ENCODE measurements around the gene DZANK1.
"Not testable (repeated sequence)": the region's sequence is repeated elsewhere in the genome, so short reads cannot be mapped to it uniquely, and the experiment has no call there.

DZANK1 gene

DNA sequence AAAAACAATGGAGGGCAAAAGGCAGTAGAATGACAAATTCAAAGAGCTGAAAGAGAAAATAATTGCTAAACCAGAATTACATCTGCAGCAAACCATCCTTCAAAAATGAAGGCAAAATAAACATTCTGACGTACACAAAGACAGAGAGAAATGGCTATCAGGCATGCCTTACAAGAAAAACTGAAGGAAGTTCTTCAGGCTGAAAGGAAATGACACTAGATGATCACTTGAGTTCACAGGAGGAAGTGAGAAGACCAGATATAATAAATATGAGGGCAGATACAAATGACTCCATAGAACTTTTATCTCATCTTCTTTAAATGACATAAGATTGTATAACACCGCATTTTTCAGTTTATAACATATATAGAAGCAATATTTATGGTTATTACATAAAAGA, 30.0 kb downstream of the DZANK1 start:
- DNase-seq (ENCODE audit: low spot score) = no peak

- no peak for DNase-seq (ENCODE audit: low spot score)
Measured at GRCh38 chr20:18431206-18431605, 35.6 kb downstream of the DZANK1 start.

DNA sequence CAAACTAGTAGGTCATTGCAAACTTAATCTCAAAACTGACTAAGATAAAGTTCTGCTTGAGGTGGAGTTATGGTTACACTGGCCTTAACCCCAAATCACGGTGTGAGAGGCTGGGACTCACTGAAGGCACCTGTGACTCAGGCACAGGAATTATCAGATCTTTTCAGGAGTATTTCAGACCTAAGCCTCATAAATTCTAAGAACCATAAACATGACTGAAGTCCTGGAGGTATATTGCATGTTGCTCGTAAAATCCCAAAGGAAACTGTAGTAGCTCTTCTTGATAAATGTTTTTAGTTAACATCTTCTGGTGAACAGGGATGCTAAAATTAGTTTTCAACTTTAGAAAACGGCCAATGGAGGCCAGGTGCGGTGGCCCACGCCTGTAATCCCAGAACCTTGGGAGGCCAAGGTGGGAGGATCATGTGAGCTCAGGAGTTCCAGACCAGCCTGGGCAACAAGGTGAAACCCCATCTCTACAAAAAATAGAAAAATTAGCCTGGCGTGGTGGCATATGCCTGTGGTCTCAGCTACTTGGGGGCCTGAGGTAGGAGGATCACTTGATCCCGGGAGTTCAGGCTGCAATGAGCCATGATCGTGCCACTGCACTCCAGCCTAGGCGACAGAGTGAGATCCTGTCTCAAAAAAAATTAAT, 36.5 kb downstream of the DZANK1 start:
- DNase-seq (ENCODE audit: low spot score) = no peak

DNA sequence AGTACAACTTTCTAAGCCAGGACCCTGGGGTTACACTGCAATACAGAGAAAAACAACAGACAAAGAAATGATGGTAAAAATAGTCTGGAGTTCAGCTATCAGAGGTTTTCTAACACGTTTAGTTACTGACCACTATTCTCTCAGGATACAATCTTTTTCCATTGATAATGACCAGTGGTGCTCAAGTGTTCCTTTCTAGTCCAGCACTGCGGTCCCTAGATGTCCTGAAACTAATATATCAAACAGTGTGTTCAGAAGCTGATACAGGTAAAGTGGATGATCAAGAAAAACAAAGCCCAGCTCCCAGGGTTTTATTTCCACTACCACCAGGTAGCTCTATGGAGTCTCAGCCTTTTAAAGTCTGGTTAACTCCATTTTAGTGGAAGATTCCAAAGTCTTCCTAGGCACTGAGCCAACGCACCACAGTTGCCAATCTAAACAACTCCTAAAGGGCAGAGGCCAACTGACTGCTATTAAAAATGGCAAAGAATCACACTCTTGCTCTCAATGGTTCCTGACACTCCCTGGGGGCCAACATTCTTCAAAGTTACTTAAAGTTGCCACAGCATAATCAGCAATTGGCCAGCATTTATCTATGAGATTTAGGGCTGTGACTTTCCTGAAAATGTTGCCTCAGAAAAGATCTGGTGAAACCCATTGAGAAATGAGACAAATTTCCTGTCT, 38.2 kb downstream of the DZANK1 start:
- DNase-seq (ENCODE audit: low spot score) = no peak

DNA sequence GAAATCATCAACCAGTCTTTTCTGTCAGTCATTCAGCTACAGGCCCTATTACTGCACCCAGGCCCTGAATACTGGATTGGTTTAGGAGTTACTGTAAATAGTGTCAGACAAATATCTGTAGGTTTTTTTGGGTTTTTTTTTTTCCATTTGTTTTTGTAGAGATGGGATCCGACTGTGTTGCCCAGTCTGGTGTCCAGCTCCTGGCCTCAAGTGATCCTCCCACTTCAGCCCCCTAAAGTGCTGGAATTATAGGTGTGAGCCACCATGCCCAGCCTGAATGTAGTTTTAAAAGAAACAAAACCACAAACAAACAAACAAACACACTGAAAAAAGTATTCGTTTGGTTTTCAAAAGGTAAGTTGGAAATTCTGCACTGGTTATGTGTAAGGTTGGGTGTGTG, 39.6 kb downstream of the DZANK1 start:
- no peak for DNase-seq (ENCODE audit: low spot score)

GRCh38 chr20:18421608-18422007, 45.2 kb downstream of the DZANK1 start:
- no peak for DNase-seq (ENCODE audit: low spot score)

- DNase-seq (ENCODE audit: low spot score) = no peak
Measured at GRCh38 chr20:18416486-18416885, 50.3 kb downstream of the DZANK1 start.

- DNase-seq (ENCODE audit: low spot score) = no peak
Measured at GRCh38 chr20:18414140-18414539, 52.7 kb downstream of the DZANK1 start.

- no peak for DNase-seq (ENCODE audit: low spot score)
Measured at GRCh38 chr20:18412221-18412901, 54.5 kb downstream of the DZANK1 start.

GRCh38 chr20:18405826-18406225, 61.0 kb downstream of the DZANK1 start:
- DNase-seq (ENCODE audit: low spot score) = no peak

DNA sequence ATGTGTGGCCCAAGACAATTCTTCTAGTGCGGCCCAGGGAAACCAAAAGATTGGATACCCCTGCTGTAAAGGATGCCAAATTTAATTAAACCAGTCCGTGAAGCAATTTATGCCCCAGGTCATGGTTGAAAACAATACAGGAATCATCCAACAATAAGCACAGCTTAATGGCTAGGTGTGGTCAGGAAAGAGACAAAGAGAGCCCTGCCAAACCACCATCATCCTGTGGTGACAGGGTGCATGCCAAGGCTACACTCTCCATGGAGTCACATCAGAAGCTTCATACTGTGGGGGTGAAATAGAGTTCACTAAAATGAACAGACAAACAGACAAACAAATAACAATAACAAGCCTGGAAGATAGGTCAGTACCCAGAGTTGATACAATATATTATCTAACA, 62.7 kb downstream of the DZANK1 start:
- DNase-seq (ENCODE audit: low spot score) = no peak

DNA sequence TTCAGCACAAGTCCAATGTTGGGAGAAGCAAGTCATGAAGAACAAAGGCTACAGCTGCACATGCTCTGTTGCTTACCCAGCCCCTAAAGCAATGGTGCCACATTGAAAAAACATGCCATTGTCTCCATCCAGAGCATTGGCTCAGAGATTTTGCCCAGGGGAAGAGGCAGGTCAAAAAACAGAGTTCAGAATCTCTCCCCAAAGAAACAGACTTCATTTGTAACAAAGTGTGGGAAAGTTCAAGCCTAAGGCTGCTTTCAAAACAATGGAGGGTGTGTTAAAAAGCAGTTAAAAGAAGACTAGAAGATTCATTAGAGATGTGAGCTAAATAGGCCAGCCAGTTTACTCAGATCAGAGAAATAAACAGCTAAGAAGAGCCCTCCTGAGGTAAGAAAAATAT, 63.6 kb downstream of the DZANK1 start:
- DNase-seq (ENCODE audit: low spot score) = no peak

DNA sequence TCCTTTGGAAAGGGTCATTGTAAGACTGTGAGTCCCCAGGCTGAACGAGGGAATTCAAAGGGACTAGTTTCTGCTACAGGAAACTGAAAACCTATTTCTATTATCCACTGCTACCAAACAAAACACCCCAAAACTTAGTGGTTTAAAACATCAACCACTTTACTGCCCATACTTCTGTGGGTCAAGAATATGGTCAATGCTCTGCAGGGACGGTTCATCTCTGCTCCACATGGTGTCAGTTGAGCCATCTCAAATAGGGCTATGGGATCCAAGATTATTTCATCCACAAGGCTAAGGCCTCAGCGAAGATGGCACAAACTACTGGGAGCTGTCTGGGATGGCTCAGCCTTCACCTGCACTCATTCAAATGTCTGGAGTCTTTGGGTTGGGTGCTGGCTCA, 65.5 kb downstream of the DZANK1 start:
- DNase-seq (ENCODE audit: low spot score) = no peak

DNA sequence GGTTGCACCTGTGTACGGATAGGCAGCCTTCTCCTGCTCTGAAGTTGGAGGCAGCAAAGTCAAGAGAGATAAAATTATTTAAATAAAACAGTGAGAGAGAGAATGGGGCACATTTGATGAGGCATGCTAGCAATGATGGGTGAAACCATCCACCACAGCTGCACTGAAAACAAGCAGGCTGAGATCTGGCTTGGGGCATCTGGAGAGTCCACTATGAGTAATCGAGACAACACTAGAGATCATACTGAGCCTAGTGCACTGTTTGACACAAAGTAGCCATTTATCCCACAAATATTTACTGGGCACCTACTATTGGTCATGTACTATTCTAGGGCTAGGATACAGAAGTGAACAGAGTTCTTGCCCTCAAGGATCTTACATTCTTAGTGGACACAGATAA, 66.4 kb downstream of the DZANK1 start:
- DNase-seq (ENCODE audit: low spot score) = no peak

- DNase-seq (ENCODE audit: low spot score) = not testable (repeated sequence)
Measured at GRCh38 chr20:18398713-18399112, 68.1 kb downstream of the DZANK1 start.

DNA sequence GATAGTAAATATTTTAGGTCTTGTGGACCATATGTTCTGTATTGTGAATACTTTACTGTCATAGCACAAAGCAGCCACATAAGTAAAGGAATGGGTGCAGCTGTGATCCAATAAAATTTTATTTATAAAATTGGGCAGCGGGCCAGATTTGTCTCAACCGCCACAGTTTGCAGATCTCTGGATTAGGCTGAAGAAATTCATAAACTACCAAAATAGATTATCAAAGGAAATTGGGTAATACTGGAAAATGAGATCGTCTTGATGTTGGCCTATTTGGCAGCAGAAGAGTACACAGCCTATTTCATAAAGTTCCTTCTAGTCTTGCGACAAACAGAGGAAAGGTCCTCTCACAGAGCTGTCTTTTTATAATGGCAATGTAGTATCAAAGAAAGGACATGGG, 69.8 kb downstream of the DZANK1 start:
- DNase-seq (ENCODE audit: low spot score) = no peak

DNA sequence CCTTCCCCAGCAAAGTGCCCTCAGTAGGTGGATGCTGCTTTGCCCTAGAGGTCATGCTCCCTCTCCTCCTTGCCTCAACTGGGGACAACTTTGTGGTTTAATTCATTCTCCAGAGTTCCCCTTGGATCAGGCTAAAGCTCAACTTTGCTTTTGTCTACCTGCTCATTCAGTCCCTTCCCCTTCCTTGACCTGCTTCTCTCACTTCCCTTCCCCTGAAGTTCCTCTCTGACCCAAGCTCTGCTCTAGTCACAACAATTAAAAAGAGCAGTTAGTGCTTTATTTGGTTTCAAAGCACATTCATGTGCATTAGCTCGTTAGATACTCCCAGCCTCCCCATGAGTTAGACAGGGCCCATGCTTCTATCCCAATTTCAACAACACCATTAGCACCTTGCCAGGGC, 71.3 kb downstream of the DZANK1 start:
- DNase-seq (ENCODE audit: low spot score) = no peak

GRCh38 chr20:18394363-18394762, 72.5 kb downstream of the DZANK1 start:
- no peak for DNase-seq (ENCODE audit: low spot score)

- DNase-seq (ENCODE audit: low spot score) = no peak
Measured at GRCh38 chr20:18391686-18392085, 75.1 kb downstream of the DZANK1 start.

DNA sequence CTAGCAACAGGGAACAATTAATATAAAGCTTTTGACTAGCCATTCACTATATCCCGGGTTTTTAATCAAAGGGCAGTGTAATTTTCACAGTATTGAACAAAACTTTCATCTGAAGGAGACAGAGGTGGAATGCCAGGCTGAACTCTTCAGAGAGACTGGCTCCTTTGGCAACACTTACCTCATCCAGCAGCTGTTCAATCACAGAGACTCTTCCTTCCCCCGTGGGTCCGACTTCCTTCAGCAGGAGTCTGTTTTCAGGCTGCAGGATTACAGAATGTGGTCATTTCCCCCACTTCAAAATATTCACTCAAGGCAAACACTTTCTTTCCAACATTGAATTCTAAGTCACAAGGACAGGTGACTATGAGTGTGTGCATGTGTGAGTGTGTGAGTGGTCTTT, 76.6 kb downstream of the DZANK1 start:
- DNase-seq (ENCODE audit: low spot score) = no peak

DNA sequence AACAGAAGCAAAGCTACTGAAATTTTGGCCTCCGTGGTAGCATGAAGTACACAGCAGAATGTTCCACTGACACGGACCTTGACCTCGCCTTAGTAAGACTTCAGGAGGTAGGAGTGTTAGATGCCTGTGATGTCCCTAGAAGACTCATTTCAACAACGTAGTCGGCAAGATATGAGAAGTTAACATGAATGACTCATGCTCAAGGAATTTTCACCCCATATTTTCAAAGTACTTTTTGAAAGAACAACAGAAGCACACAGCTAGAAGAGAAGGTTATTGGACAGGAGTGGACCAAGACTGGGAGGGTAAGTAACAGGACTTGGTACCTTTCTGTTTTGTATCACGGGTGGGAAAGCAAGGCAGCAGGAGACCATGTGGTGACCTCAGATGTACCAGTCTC, 78.0 kb downstream of the DZANK1 start:
- no peak for DNase-seq (ENCODE audit: low spot score)

DNA sequence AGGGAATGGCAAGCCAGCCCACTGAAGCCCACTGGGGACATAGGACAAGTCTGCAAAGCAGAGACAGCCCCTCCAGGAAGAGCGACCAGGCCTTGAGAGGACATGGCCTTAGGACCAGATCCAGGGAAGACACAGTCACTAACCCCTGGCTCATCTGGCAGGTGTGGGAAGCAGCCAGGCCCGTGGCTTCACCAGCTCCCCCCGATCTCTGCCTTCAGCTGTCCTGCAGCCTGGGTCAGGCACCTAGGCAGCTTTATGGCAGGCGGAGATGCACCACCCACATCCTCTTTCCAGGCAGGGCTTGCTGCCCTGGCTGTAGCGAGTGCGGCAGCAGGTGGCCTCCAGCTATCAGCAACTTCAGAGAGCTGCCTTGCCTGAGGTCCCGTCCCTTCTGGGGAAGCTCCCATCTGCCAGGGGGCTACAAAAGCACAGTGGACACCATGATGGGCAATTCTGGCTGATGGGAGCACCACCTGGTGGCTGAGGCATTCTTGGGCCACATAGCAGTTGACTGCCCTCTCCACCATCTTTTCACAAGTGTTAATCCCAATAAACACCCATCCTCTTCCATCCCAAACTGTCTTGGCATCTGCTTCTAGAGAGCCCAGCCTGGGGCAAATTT, 85.8 kb downstream of the DZANK1 start:
- DNase-seq (ENCODE audit: low spot score) = no peak

DNA sequence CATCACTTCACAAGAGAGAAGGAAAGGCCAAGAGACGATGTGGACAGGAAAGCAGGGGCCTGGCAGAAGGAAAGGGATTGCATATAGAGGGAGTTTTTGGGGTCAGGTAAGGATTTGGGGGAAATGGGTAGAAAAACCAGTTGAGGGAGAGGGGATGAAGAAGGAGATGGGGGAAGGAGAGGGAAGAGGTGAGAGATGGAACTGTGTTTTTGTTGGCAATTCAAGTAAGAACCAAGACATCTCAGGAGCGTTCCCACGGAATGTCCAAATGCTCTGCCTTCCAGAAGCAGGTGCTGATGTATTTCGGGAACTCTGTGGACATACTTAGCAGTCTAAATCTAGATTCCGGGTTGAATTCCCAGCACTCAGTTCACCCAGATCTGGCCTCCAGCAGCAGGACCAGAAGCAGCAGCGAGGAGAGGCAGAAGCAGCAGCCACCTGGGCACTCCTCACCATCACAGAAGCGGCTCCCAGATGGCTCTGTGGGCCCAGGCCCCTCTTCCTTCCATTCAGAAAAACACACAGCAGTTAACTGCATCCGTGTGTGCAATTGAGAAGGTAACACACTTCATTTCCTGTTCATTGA, 88.8 kb downstream of the DZANK1 start:
- DNase-seq (ENCODE audit: low spot score) = no peak

All from hematopoietic multipotent progenitor cell treated with erythropoietin and hydrocortisone succinate and interleukin-3 and kit ligand, for 15 days (in vitro differentiated cells).